Liver (tissue), 9 donors: ENCODE results near the gene EXT2. TPM values are rescaled to one million over a fixed set of nuclear protein-coding genes. Genes with fewer than 3 reads are reported as not detected.

Experiments used
- DNase-seq: peaks from one replicate; pipeline ENCODE4 v3.0.0-alpha.2; 2017; ENCODE audit warnings: low spot score
- H3K27ac ChIP-seq, 2 donors: one replicate each; pipeline ENCODE4 v1.7.0; 2013; ENCODE audit warnings: inconsistent platforms in 2 of 2, low read length in 2 of 2, control low read depth in 1 of 2, low read depth in 1 of 2, mild to moderate bottlenecking in 1 of 2
- H3K27me3 ChIP-seq, 4 donors: one replicate each; pipeline versions ENCODE4 v1.6.1 to v1.7.0; 2013; ENCODE audit warnings: low read length in 3 of 4, inconsistent platforms in 1 of 4, mild to moderate bottlenecking in 1 of 4, moderate library complexity in 1 of 4; ENCODE audit not compliant: control insufficient read depth in 4 of 4, insufficient read depth in 4 of 4
- H3K36me3 ChIP-seq, 4 donors: one replicate each; pipeline versions ENCODE4 v1.6.1 to v1.7.0; 2013; ENCODE audit warnings: low read length in 3 of 4, mild to moderate bottlenecking in 3 of 4, low read depth in 1 of 4, moderate library complexity in 1 of 4; ENCODE audit not compliant: control insufficient read depth in 4 of 4, insufficient read depth in 3 of 4
- H3K4me1 ChIP-seq, 4 donors: one replicate each; pipeline versions ENCODE4 v1.6.1 to v1.7.0; 2013; ENCODE audit warnings: low read length in 3 of 4, mild to moderate bottlenecking in 3 of 4, moderate library complexity in 1 of 4; ENCODE audit not compliant: control insufficient read depth in 4 of 4, insufficient read depth in 4 of 4
- H3K4me3 ChIP-seq, 3 donors: one replicate each; pipeline versions ENCODE4 v1.6.1 to v1.7.0; 2013; ENCODE audit warnings: low read length in 3 of 3, control low read depth in 1 of 3, low read depth in 1 of 3, mild to moderate bottlenecking in 1 of 3
- H3K9ac ChIP-seq, 2 donors: one replicate each; pipeline ENCODE4 v1.7.0; 2013; ENCODE audit warnings: low read length in 2 of 2, mild to moderate bottlenecking in 2 of 2, moderate library complexity in 2 of 2, control low read depth in 1 of 2, low read depth in 1 of 2
- H3K9me3 ChIP-seq, 4 donors: one replicate each; pipeline versions ENCODE4 v1.6.1 to v1.7.0; 2013; ENCODE audit warnings: low read length in 3 of 4; ENCODE audit not compliant: control insufficient read depth in 4 of 4
- EGR1 ChIP-seq, 2 donors: IDR thresholded peaks; 2 replicates each; pipeline ENCODE4 v1.6.1; 2016 to 2018; ENCODE audit warnings: antibody characterized with exemption in 2 of 2, low read depth in 2 of 2
- FOXA1 ChIP-seq: IDR thresholded peaks from 2 replicates; pipeline ENCODE4 v1.6.1; 2016; ENCODE audit warnings: antibody characterized with exemption
- FOXA2 ChIP-seq: IDR thresholded peaks from 2 replicates; pipeline ENCODE4 v1.6.1; 2016; ENCODE audit warnings: antibody characterized with exemption
- GABPA ChIP-seq, 2 donors: IDR thresholded peaks in 1 of 2; conservative IDR thresholded peaks in 1 of 2; 2 replicates each; pipeline ENCODE4 v1.6.1; 2016; ENCODE audit warnings: antibody characterized with exemption in 2 of 2, mild to moderate bottlenecking in 1 of 2, moderate library complexity in 1 of 2
- HNF4A ChIP-seq, 2 donors: conservative IDR thresholded peaks; 2 replicates each; pipeline ENCODE4 v1.6.1; 2016; ENCODE audit warnings: antibody characterized with exemption in 2 of 2, mild to moderate bottlenecking in 2 of 2
- HNF4G ChIP-seq: IDR thresholded peaks from 2 replicates; pipeline ENCODE4 v1.6.1; 2016; ENCODE audit warnings: antibody characterized with exemption
- JUND ChIP-seq, 2 donors: IDR thresholded peaks; 2 replicates each; pipeline ENCODE4 v1.6.1; 2016; ENCODE audit warnings: antibody characterized with exemption in 2 of 2
- NR2F2 ChIP-seq: IDR thresholded peaks from 2 replicates; pipeline ENCODE4 v1.6.1; 2016; ENCODE audit warnings: antibody characterized with exemption
- RAD21 ChIP-seq, 2 donors: IDR thresholded peaks; 2 replicates each; pipeline ENCODE4 v1.6.1; 2016; ENCODE audit warnings: antibody characterized with exemption in 2 of 2, mild to moderate bottlenecking in 2 of 2
- RXRA ChIP-seq, 2 donors: IDR thresholded peaks; 2 replicates each; pipeline ENCODE4 v1.6.1; 2017 to 2018; ENCODE audit warnings: antibody characterized with exemption in 2 of 2, mild to moderate bottlenecking in 1 of 2
- SP1 ChIP-seq: IDR thresholded peaks from 2 replicates; pipeline ENCODE4 v1.6.1; 2018; ENCODE audit warnings: antibody characterized with exemption, mild to moderate bottlenecking
- TAF1 ChIP-seq: conservative IDR thresholded peaks from 2 replicates; pipeline ENCODE4 v1.6.1; 2016; ENCODE audit warnings: antibody characterized with exemption, mild to moderate bottlenecking
- YY1 ChIP-seq: IDR thresholded peaks from 2 replicates; pipeline ENCODE4 v1.6.1; 2016; ENCODE audit warnings: antibody characterized with exemption, mild to moderate bottlenecking
- whole genome bisulfite sequencing: extraction: QIAGEN DNeasy Blood & Tissue Kit; methylation state at CpG from one replicate; pipeline ENCODE4 v1.1.7; 2013; 5-methylcytosine and 5-hydroxymethylcytosine counted together
- polyA plus RNA-seq, 2 donors: library from polyadenylated mRNA; stranded (reverse) in 1 of 2; unstranded in 1 of 2; fragments of 200-250 nt in 1 of 2; fragments of >200 nt in 1 of 2; fragmentation: Nextera tagmentation in 1 of 2; extraction: Ambion mirVana in 1 of 2; gene quantifications; one replicate each; pipeline versions ENCODE4 v1.2.1 to v1.2.3, GENCODE V29; 2013 to 2015
- total RNA-seq, 2 donors: library from RNA; depleted of rRNA; stranded (reverse); fragments of >200 nt; gene quantifications; one replicate each; pipeline ENCODE4 v1.2.3, GENCODE V29; 2014
- TF ChIP-seq, protein P1 (sequence below): fragments of 150-350 bp; IDR thresholded peaks from 2 replicates; pipeline ENCODE4 v1.5.1; 2017; ENCODE audit warnings: improper control_type of control experiment, low read depth, low read length; ENCODE audit not compliant: missing input control
- TF ChIP-seq, protein P2 (sequence below): IDR thresholded peaks from 2 replicates; pipeline ENCODE4 v1.6.1; 2016; ENCODE audit warnings: antibody characterized with exemption, mild to moderate bottlenecking
- TF ChIP-seq, protein P3 (sequence below): IDR thresholded peaks from 2 replicates; pipeline ENCODE4 v1.6.1; 2016; ENCODE audit warnings: antibody characterized with exemption
- TF ChIP-seq, protein P4 (sequence below): IDR thresholded peaks from 2 replicates; pipeline ENCODE4 v1.6.1; 2016; ENCODE audit warnings: antibody characterized with exemption
- donor health status: healthy.
- donor health status: healthy.
- donor health status: healthy.
- donor health status: healthy.
- donor health status: healthy.

EXT2 gene
- total and polyA plus RNA-seq, 4 donors, result 8.4 to 36.1 (median 29.8) TPM

DNA sequence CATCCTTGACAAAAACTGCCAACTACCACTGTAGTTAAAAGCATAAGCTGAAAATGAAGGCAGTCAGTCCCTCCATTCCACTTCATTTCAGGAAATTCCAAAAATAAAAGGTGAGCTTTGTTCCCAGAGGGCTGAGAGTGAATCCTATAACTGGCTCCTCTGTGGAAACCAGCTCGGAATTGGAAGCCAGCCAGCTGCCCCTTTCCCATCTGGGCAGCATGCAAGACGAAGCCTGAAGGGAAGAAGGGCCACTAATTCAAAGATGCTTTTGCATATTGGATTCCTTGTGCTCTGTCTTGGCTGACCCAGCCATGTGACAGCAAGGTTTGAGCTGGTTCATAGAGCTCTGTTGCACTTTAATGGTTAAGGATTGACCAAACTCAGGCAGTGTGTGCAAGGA lies 131.0 kb downstream of the EXT2 start:
- no peaks in the 10 kb centered on the region for H3K27me3 ChIP-seq
- H3K27ac ChIP-seq, result no peak overlapping the region
- no peak overlapping the region for H3K9ac ChIP-seq
- H3K4me3 ChIP-seq, result no peak overlapping the region
- 89% methylated on average over 2 of the region's 2 CpGs for WGBS
- H3K9me3 ChIP-seq, result no peaks in the 10 kb centered on the region
- TF ChIP-seq RXRA (IDR thresholded peaks at IDR 0.05), result no peak
- no peak for TF ChIP-seq EGR1 (IDR thresholded peaks at IDR 0.05; ENCODE audit: low read depth in 2 of 2)
- TF ChIP-seq SP1, result no peak
- no peak for TF ChIP-seq HNF4G
- no peak for TF ChIP-seq HNF4A (conservative IDR thresholded peaks at IDR 0.05)
- TF ChIP-seq JUND (IDR thresholded peaks at IDR 0.05), result no peak
- TF ChIP-seq FOXA2, result no peak
- TF ChIP-seq, protein P1, sequence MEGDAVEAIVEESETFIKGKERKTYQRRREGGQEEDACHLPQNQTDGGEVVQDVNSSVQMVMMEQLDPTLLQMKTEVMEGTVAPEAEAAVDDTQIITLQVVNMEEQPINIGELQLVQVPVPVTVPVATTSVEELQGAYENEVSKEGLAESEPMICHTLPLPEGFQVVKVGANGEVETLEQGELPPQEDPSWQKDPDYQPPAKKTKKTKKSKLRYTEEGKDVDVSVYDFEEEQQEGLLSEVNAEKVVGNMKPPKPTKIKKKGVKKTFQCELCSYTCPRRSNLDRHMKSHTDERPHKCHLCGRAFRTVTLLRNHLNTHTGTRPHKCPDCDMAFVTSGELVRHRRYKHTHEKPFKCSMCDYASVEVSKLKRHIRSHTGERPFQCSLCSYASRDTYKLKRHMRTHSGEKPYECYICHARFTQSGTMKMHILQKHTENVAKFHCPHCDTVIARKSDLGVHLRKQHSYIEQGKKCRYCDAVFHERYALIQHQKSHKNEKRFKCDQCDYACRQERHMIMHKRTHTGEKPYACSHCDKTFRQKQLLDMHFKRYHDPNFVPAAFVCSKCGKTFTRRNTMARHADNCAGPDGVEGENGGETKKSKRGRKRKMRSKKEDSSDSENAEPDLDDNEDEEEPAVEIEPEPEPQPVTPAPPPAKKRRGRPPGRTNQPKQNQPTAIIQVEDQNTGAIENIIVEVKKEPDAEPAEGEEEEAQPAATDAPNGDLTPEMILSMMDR, result no peak
- no peak for TF ChIP-seq FOXA1
- TF ChIP-seq, protein P2, sequence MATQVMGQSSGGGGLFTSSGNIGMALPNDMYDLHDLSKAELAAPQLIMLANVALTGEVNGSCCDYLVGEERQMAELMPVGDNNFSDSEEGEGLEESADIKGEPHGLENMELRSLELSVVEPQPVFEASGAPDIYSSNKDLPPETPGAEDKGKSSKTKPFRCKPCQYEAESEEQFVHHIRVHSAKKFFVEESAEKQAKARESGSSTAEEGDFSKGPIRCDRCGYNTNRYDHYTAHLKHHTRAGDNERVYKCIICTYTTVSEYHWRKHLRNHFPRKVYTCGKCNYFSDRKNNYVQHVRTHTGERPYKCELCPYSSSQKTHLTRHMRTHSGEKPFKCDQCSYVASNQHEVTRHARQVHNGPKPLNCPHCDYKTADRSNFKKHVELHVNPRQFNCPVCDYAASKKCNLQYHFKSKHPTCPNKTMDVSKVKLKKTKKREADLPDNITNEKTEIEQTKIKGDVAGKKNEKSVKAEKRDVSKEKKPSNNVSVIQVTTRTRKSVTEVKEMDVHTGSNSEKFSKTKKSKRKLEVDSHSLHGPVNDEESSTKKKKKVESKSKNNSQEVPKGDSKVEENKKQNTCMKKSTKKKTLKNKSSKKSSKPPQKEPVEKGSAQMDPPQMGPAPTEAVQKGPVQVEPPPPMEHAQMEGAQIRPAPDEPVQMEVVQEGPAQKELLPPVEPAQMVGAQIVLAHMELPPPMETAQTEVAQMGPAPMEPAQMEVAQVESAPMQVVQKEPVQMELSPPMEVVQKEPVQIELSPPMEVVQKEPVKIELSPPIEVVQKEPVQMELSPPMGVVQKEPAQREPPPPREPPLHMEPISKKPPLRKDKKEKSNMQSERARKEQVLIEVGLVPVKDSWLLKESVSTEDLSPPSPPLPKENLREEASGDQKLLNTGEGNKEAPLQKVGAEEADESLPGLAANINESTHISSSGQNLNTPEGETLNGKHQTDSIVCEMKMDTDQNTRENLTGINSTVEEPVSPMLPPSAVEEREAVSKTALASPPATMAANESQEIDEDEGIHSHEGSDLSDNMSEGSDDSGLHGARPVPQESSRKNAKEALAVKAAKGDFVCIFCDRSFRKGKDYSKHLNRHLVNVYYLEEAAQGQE, result no peak
- TF ChIP-seq YY1, result no peak
- TF ChIP-seq, protein P3, sequence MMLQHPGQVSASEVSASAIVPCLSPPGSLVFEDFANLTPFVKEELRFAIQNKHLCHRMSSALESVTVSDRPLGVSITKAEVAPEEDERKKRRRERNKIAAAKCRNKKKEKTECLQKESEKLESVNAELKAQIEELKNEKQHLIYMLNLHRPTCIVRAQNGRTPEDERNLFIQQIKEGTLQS, result no peak
- TF ChIP-seq RAD21 (IDR thresholded peaks at IDR 0.05), result no peak
- TF ChIP-seq TAF1, result no peak
- no peak for TF ChIP-seq GABPA (IDR thresholded peaks at IDR 0.05 in 1 of 2, conservative IDR thresholded peaks at IDR 0.05 in 1 of 2)
- TF ChIP-seq, protein P4, sequence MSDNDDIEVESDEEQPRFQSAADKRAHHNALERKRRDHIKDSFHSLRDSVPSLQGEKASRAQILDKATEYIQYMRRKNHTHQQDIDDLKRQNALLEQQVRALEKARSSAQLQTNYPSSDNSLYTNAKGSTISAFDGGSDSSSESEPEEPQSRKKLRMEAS, result no peak
- DNase-seq, result no peak
- H3K36me3 ChIP-seq, result peaks cover 0 to 2% (median 0%) of the 10 kb centered on the region in 4 donors
- no peaks in the 10 kb centered on the region for H3K4me1 ChIP-seq

DNA sequence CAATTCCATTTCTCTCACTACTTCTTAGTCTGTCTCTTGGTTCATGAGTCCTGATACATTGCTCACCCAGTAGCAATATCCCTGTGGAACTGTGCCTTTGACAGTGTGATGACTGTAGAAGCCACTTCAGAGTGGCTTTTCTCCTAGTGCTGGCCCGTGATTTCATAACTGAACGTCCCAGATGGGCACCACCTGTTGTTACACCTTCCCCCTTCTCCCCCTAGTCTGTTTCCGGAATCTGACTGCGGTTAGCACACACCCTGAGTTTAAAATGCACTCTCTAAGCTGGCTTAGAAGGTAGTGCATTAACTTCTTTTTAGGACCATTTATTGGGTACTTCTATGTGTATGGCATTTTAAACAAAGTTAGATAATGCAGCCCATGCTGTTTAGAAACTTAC lies 131.5 kb downstream of the EXT2 start:
- WGBS, result 66% methylated on average over 4 of the region's 4 CpGs
- no peaks in the 10 kb centered on the region for H3K27me3 ChIP-seq
- H3K9ac ChIP-seq, result no peak overlapping the region
- peaks cover 0 to 2% (median 0%) of the 10 kb centered on the region in 4 donors for H3K36me3 ChIP-seq
- no peak overlapping the region for H3K27ac ChIP-seq
- no peak for DNase-seq
- TF ChIP-seq GABPA (IDR thresholded peaks at IDR 0.05 in 1 of 2, conservative IDR thresholded peaks at IDR 0.05 in 1 of 2) (no peak), HNF4A (conservative IDR thresholded peaks at IDR 0.05) (no peak), RAD21 (IDR thresholded peaks at IDR 0.05) (no peak), NR2F2 (no peak), FOXA1 (no peak)
- TF ChIP-seq, protein P1, result no peak
- H3K9me3 ChIP-seq, result no peaks in the 10 kb centered on the region
- H3K4me1 ChIP-seq, result no peaks in the 10 kb centered on the region
- H3K4me3 ChIP-seq, result no peak overlapping the region
